GM23248 (cell line): ENCODE measurements around the gene HAPLN2. TPM values are rescaled to one million over a fixed set of nuclear protein-coding genes. Genes with fewer than 3 reads are reported as not detected.

Experiments
- DNase-seq: peaks from one replicate; pipeline ENCODE4 v3.0.0-alpha.2; 2015
- H2AFZ ChIP-seq: fragments of 200-600 bp; sonication (generic); 2 replicates; pipeline ENCODE4 v1.6.1; 2016; ENCODE audit warnings: antibody characterized with exemption
- H3F3A ChIP-seq: fragments of 200-600 bp; sonication (generic); 2 replicates; pipeline ENCODE4 v1.6.1; 2016; ENCODE audit warnings: mild to moderate bottlenecking, antibody characterized with exemption, mixed run types; ENCODE audit not compliant: insufficient read depth
- H3K27ac ChIP-seq: fragments of 200-600 bp; sonication (generic); 2 replicates; pipeline ENCODE4 v1.5.1; 2016; ENCODE audit warnings: mild to moderate bottlenecking
- H3K27me3 ChIP-seq: fragments of 200-600 bp; sonication (generic); replicated peaks from 2 replicates; pipeline ENCODE4 v1.6.1; 2016; ENCODE audit warnings: mild to moderate bottlenecking; ENCODE audit not compliant: insufficient read depth
- H3K36me3 ChIP-seq: fragments of 200-600 bp; sonication (generic); 2 replicates; pipeline ENCODE4 v1.6.1; 2016; ENCODE audit warnings: low read depth, mild to moderate bottlenecking
- H3K4me1 ChIP-seq: fragments of 200-600 bp; sonication (generic); 2 replicates; pipeline ENCODE4 v1.6.1; 2016; ENCODE audit warnings: mild to moderate bottlenecking; ENCODE audit not compliant: insufficient read depth
- H3K4me2 ChIP-seq: fragments of 200-600 bp; sonication (generic); one replicate; pipeline ENCODE4 v1.6.1; 2016; ENCODE audit warnings: mild to moderate bottlenecking; ENCODE audit not compliant: unreplicated experiment
- H3K4me3 ChIP-seq: fragments of 200-600 bp; sonication (generic); 2 replicates; pipeline ENCODE4 v1.5.1; 2016; ENCODE audit warnings: mild to moderate bottlenecking
- H3K79me2 ChIP-seq: fragments of 200-600 bp; sonication (generic); 2 replicates; pipeline ENCODE4 v1.6.1; 2016; ENCODE audit warnings: mild to moderate bottlenecking; ENCODE audit not compliant: insufficient read depth
- H3K9ac ChIP-seq: fragments of 200-600 bp; sonication (generic); 2 replicates; pipeline ENCODE4 v1.6.1; 2016; ENCODE audit warnings: mild to moderate bottlenecking
- H3K9me2 ChIP-seq: fragments of 200-600 bp; sonication (generic); 2 replicates; pipeline ENCODE4 v1.6.1; 2016; ENCODE audit warnings: mixed run types, mild to moderate bottlenecking, moderate library complexity; ENCODE audit not compliant: insufficient read depth
- H3K9me3 ChIP-seq: fragments of 200-600 bp; sonication (generic); one replicate; pipeline ENCODE4 v1.6.1; 2017; ENCODE audit warnings: low read depth
- H4K20me1 ChIP-seq: fragments of 200-600 bp; sonication (generic); 2 replicates; pipeline ENCODE4 v1.6.0; 2016; ENCODE audit not compliant: insufficient read depth
- EZH2 ChIP-seq: fragments of 200-600 bp; sonication (generic); IDR thresholded peaks from 2 replicates; pipeline ENCODE4 v1.6.1; 2018; ENCODE audit warnings: antibody characterized with exemption, mild to moderate bottlenecking; ENCODE audit not compliant: insufficient read depth, poor library complexity, severe bottlenecking
- EZH2phosphoT487 ChIP-seq: fragments of 200-600 bp; sonication (generic); IDR thresholded peaks from 2 replicates; pipeline ENCODE4 v1.6.1; 2018; ENCODE audit warnings: antibody characterized with exemption, moderate library complexity, mild to moderate bottlenecking, low read depth; ENCODE audit not compliant: insufficient read depth
- WGBS, 2 experiments: methylation state at CpG; one replicate each; pipeline ENCODE4 v1.1.6; 2015 to 2017; ENCODE audit warnings: low lambda C conversion rate in 2 of 2, low coverage in 1 of 2; ENCODE audit errors: missing lambda C conversion rate in 2 of 2; 5-methylcytosine and 5-hydroxymethylcytosine counted together
- in situ Hi-C: fragments of 300-500 bp; cut with MboI; formaldehyde crosslinking; loops from 2 replicates; pipeline ENCODE4 v1.15.0; 2020
- polyA plus RNA-seq: library from polyadenylated mRNA; unstranded; fragments of >200 nt; fragmentation: Nextera tagmentation; extraction: Ambion mirVana; gene quantifications from 2 replicates; pipeline ENCODE4 v1.2.1, GENCODE V29; 2016
- total RNA-seq: library from RNA; depleted of rRNA; stranded (reverse); fragments of >200 nt; shearing (Covaris generic); gene quantifications from 2 replicates; pipeline ENCODE4 v1.2.3, GENCODE V29; 2014

The HAPLN2 gene
- total and polyA plus RNA-seq, 2 experiments from 2014 or later = not detected

DNA sequence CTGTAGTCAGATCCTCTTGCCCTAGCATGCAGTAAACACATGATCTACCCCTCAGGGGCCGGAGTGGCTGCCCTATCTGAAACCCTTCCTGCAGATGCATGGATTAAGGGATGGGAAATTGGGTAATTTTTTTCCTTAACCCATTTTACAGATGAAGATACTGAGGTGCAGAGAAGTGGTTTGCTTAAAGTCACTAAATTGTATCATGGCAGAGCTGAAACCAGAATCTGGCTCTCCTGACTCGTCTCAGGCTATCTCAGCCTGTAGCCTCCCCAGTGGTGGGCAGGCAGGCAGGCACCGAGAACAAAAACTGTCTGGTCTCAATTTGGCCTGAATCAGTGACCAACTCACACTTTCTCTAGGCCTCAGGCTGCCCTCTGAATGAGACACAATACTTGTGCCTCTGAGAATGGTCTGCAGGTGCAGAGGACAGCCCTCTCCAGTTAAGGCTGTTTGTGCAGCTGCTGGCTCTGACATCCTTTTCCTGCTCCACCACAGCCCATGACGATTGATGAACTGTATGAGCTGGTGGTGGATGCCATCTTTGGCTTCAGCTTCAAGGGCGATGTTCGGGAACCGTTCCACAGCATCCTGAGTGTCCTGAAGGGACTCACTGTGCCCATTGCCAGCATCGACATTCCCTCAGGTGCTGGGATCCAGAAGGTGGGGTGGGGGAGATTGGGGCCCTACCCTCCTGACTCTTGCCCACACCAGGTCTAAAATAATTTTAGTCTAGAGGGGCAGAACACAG is 26.1 kb upstream of the HAPLN2 start:
- WGBS, 2 experiments = 77 to 78% methylated on average over 8 of the region's 8 CpGs
- Histone ChIP-seq H2AFZ (no peak overlapping the region), H3K9me2 (no peaks in the 10 kb centered on the region), H3K9ac (no peak overlapping the region), H3K79me2 (peaks cover 6% of the 10 kb centered on the region), H3K9me3 (no peaks in the 10 kb centered on the region), H3K27ac (no peak overlapping the region), H4K20me1 (no peaks in the 10 kb centered on the region), H3K4me1 (peaks cover 5% of the 10 kb centered on the region; the same call in 1 of the 2 replicates), H3K36me3 (no peaks in the 10 kb centered on the region; the same call in 1 of the 2 replicates), H3K27me3 (no peaks in the 10 kb centered on the region), H3K4me2 (no peak overlapping the region), H3F3A (peaks cover 19% of the 10 kb centered on the region; the same call in 1 of the 2 replicates), H3K4me3 (no peak overlapping the region)
- peak; percentile 24 for DNase-seq
- in situ Hi-C loops = no loop called here
- TF ChIP-seq EZH2 (no peak), EZH2phosphoT487 (no peak)

DNA sequence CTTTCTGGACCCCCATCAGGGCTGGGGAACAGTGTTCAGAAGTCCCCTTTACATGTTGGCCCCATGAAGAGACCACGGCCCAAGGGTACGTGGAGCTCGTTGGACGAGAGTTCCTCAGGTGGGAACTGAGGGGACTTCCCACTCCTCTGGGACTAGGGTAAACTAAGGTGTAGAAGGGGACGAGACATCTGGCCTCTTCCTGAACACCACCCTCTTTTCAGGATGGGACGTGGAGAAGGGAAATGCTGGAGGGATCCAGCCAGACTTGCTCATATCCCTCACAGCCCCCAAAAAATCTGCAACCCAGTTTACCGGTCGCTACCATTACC is 25.6 kb upstream of the HAPLN2 start:
- Histone ChIP-seq H2AFZ (no peak overlapping the region), H3K27ac (no peak overlapping the region), H3K27me3 (no peaks in the 10 kb centered on the region), H3K9ac (no peak overlapping the region), H3F3A (peaks cover 19% of the 10 kb centered on the region; the same call in 1 of the 2 replicates), H3K4me2 (no peak overlapping the region), H4K20me1 (no peaks in the 10 kb centered on the region), H3K4me3 (no peak overlapping the region), H3K9me2 (no peaks in the 10 kb centered on the region), H3K9me3 (no peaks in the 10 kb centered on the region), H3K79me2 (peaks cover 10% of the 10 kb centered on the region), H3K4me1 (peaks cover 5% of the 10 kb centered on the region; the same call in 1 of the 2 replicates), H3K36me3 (no peaks in the 10 kb centered on the region; the same call in 1 of the 2 replicates)
- 87 to 89% methylated on average over 8 of the region's 8 CpGs for WGBS, 2 experiments
- TF ChIP-seq EZH2phosphoT487 = no peak
- TF ChIP-seq EZH2 = no peak
- in situ Hi-C loops = no loop called here
- no peak for DNase-seq

DNA sequence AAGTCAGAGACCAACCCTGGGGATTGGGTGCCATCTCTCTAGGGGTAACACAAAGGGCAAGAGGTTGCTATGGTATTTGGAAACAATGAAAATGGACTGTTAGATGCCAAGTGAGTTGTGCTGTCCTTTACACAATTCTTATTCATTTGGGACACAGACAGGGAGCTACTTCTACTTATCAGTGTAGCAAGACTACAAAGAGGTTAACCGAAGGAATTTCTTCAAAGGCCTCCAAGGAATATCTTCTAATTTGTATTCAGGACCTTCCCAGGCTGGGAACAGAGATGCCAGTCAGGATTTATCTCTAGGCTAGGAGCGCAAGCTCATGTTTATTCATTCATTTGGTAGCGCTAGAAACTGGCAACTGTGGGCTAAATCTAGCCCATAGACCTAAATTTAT is 25.0 kb upstream of the HAPLN2 start:
- 69 to 72% methylated on average over 3 of the region's 3 CpGs for WGBS, 2 experiments
- no peaks in the 10 kb centered on the region for H3K9me2 ChIP-seq
- DNase-seq = no peak
- H3K4me1 ChIP-seq = peaks cover 5% of the 10 kb centered on the region; the same call in 1 of the 2 replicates
- H3K27ac ChIP-seq = no peak overlapping the region
- H2AFZ ChIP-seq = no peak overlapping the region
- in situ Hi-C loops = no loop called here
- H3K4me3 ChIP-seq = no peak overlapping the region
- peaks cover 19% of the 10 kb centered on the region; the same call in 1 of the 2 replicates for H3F3A ChIP-seq
- no peak overlapping the region for H3K4me2 ChIP-seq
- TF ChIP-seq EZH2 = no peak
- no peak for TF ChIP-seq EZH2phosphoT487
- H3K36me3 ChIP-seq = no peaks in the 10 kb centered on the region; the same call in 1 of the 2 replicates
- no peaks in the 10 kb centered on the region for H4K20me1 ChIP-seq
- H3K27me3 ChIP-seq = no peaks in the 10 kb centered on the region
- no peak overlapping the region for H3K9ac ChIP-seq
- H3K79me2 ChIP-seq = peaks cover 16% of the 10 kb centered on the region
- H3K9me3 ChIP-seq = no peaks in the 10 kb centered on the region

DNA sequence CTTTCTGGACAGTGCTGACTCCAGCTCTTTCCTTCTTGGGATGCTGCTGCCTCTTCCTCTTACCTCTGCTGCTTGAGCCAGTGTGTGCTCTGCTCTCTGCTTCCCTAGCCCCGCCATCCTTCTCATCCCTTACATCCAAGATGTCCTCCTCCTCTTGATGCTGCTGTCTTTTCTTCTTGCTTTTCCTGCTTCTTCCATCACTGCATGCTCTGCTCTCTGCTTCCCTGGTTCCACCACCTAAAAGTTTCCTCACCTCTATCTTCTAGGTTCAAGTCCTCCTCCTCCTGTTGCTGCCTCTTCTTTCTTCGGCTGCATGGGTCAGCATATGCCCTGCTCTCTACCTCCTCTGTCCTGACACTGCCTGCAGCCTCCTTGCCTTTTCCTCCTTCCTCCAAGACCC is 24.2 kb upstream of the HAPLN2 start:
- in situ Hi-C loops = no loop called here
- Histone ChIP-seq H3K4me3 (no peak overlapping the region), H3K27ac (no peak overlapping the region), H3K9ac (no peak overlapping the region), H4K20me1 (no peaks in the 10 kb centered on the region), H3K27me3 (no peaks in the 10 kb centered on the region), H3K9me3 (no peaks in the 10 kb centered on the region), H3K79me2 (peaks cover 24% of the 10 kb centered on the region), H3K4me1 (peaks cover 6% of the 10 kb centered on the region; the same call in 1 of the 2 replicates), H3F3A (peaks cover 19% of the 10 kb centered on the region; the same call in 1 of the 2 replicates), H3K4me2 (no peak overlapping the region), H3K36me3 (no peaks in the 10 kb centered on the region; the same call in 1 of the 2 replicates), H3K9me2 (no peaks in the 10 kb centered on the region), H2AFZ (no peak overlapping the region)
- TF ChIP-seq EZH2 (no peak), EZH2phosphoT487 (no peak)
- 93 to 97% methylated on average over 2 of the region's 2 CpGs for WGBS, 2 experiments
- no peak for DNase-seq
